NCI-H446 treated with DMSO at 0.1 percent for 48 hours (cell line): Measurements from ENCODE around the gene SERPINA7.
"Not testable (repeated sequence)": the region's sequence is repeated elsewhere in the genome, so short reads cannot be mapped to it uniquely, and the experiment has no call there.

Experiments
- DNase-seq: peaks from one replicate; lab custom pipeline; 2025; lab: John Stamatoyannopoulos, UW

SERPINA7 gene

GRCh38 chrX:106038625-106039024, at the start of gene SERPINA7:
Gene SERPINA7 (minus strand): TSS chrX:106038727. CDS start chrX:106037058, 1,669 bp downstream.
- DNase-seq: no peak

- DNase-seq: no peak
Observed at GRCh38 chrX:106069048-106069447, 30.5 kb upstream of the SERPINA7 start.

GRCh38 chrX:106050054-106050453, 11.5 kb upstream of the SERPINA7 start:
- no peak for DNase-seq

GRCh38 chrX:106042296-106042695, 3.8 kb upstream of the SERPINA7 start:
- DNase-seq: no peak

GRCh38 chrX:106040861-106041260, 2.3 kb upstream of the SERPINA7 start:
- DNase-seq: no peak

GRCh38 chrX:106039920-106040319, 1.4 kb upstream of the SERPINA7 start:
- DNase-seq: no peak

- DNase-seq: no peak
Observed at GRCh38 chrX:106037835-106038473, 573 bp downstream of the SERPINA7 start.

- no peak for DNase-seq
Observed at GRCh38 chrX:106036716-106037115, 1.8 kb downstream of the SERPINA7 start.

GRCh38 chrX:106035064-106035463, 3.5 kb downstream of the SERPINA7 start:
- no peak for DNase-seq

GRCh38 chrX:106023947-106024346, 14.6 kb downstream of the SERPINA7 start:
- DNase-seq: no peak

GRCh38 chrX:106022238-106022637, 16.3 kb downstream of the SERPINA7 start:
- DNase-seq: no peak

GRCh38 chrX:106014119-106014775, 24.3 kb downstream of the SERPINA7 start:
- DNase-seq: no peak

- no peak for DNase-seq
Observed at GRCh38 chrX:106009145-106009544, 29.4 kb downstream of the SERPINA7 start.

GRCh38 chrX:106007815-106008214, 30.7 kb downstream of the SERPINA7 start:
- DNase-seq: no peak

GRCh38 chrX:106005684-106006083, 32.8 kb downstream of the SERPINA7 start:
- DNase-seq: no peak

GRCh38 chrX:106000609-106001008, 37.9 kb downstream of the SERPINA7 start:
- not testable (repeated sequence) for DNase-seq

GRCh38 chrX:106000203-106000602, 38.3 kb downstream of the SERPINA7 start:
- no peak for DNase-seq

- no peak for DNase-seq
Observed at GRCh38 chrX:105999294-105999693, 39.2 kb downstream of the SERPINA7 start.

GRCh38 chrX:105988487-105988886, 50.0 kb downstream of the SERPINA7 start:
- DNase-seq: not testable (repeated sequence)
